GM11168 (cell line): ENCODE data around the gene PPP4R1.

Experiments used
- in situ Hi-C: fragments of 300-500 bp; cut with MboI; formaldehyde crosslinking; loops from one replicate; pipeline ENCODE4 v1.12.0; 2022; ENCODE audit warnings: low sequenced_read_pairs; ENCODE audit not compliant: unreplicated experiment

PPP4R1 gene

GRCh38 chr18:9521770-9522169, 92.6 kb downstream of the PPP4R1 start:
- in situ Hi-C loops: no loop called here

GRCh38 chr18:9520666-9521065, 93.7 kb downstream of the PPP4R1 start:
- in situ Hi-C loops: no loop called here

GRCh38 chr18:9519399-9519798, 95.0 kb downstream of the PPP4R1 start:
- in situ Hi-C loops: no loop called here

DNA sequence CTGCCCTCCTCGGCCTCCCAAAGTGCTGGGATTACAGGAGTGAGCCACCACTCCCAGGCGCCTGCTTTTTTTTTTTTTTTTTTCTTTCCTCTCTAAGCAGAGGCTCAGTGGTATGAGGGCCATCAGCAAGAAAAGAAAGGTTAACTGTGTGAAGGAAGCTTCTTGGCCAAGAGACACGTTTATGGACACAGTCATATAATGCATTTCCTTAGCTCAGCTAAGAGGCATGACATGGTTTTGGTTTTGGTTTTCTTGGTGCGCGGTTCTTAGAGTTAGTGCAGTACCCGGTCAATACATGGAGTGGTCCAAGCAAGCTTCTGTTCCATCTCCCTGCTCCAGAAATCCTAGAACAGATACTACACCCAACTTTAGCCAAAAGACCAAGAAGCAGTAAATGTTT, 96.5 kb downstream of the PPP4R1 start:
- in situ Hi-C loops: no loop called here

GRCh38 chr18:9516437-9517064, 97.8 kb downstream of the PPP4R1 start:
- in situ Hi-C loops: no loop called here

GRCh38 chr18:9513971-9514512, 100.3 kb downstream of the PPP4R1 start:
- in situ Hi-C loops: no loop called here

- in situ Hi-C loops: no loop called here
Measured at GRCh38 chr18:9508446-9509025, 105.8 kb downstream of the PPP4R1 start.

DNA sequence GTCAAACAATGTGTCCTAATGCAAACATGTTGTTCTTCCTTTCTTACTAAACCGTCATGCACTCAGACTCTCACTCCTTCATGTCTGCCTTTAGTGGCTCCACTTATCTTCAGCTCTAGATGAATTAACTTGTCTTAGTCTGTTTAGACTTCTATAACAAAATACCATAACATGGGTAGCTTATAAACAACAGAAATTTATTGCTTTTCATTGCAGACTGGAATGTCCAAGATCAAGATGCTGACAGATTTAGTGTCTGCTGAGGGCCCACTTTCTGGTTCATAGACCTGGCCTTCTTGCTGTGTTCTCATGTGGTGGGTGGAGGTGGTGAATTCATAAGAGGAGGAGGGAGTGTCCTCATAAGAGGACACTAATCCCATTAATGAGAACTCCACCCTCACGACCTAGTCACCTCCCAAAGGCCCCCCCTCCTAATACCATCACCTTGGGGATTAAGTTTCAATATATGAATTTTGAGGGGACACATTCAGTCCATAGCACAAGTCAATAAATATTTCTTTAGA, 106.7 kb downstream of the PPP4R1 start:
- in situ Hi-C loops: no loop called here

- in situ Hi-C loops: no loop called here
Measured at GRCh38 chr18:9506046-9506792, 108.1 kb downstream of the PPP4R1 start.
